Central memory CD4-positive, alpha-beta T cell (primary cell): ENCODE results near the gene P3H1.
"Not testable (repeated sequence)": the region's sequence is repeated elsewhere in the genome, so short reads cannot be mapped to it uniquely, and the experiment has no call there.

Experiments used
- DNase-seq: peaks from one replicate; pipeline ENCODE4 v3.0.0; 2022

The P3H1 gene

DNA sequence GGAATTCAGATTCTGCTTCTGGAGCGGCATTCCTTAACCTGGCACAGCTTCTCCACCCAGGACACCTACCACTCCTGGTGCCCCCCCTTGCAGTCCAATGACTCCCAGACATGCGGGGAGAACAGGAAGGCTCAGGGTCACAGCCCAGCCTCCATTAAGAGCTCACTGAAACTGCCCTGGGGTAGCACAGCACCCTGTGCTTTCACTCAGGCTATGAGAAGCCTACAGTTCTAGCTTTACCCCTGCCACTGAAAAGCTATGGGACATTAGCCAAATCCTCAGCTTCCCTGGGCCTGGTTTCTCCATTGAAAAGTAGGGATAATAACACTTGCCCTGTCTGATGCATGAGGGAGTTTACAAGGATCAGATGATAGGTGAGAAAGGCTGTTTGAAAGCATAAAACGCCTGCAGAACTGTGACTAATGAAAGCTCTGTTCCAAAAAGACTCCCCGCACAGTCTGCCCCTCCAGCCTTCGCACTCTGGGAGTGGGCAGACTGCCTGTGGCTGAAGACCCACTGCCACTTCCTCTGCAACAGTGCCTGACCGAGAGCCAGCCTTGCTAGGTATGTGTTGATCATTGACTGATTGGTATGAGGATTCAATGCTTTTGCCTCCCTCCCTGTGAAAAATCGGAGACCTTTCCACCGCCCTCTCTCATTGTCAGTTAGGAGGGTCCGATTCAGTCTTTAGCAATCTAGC is 24.1 kb downstream of the P3H1 start:
- no peak for DNase-seq

DNA sequence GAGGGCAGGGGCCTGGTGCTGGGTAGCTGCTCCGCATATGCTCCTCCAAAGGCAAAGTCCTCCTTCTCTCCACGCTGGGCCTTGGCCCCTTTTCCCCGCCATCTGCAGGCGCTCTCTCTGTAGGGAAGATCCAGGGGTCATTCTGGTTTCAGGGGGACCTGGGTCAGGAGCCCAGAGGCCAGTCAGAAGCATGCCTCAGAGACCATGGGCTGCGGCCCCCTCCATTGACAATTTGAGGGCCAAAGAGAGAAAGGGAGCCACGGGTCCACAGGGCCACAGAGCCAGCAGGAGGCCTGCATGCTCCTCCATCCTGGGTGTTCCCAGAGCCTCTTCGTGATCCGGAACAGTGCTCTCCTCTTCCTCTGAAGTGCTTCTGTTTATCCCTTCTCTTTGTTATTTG is 24.7 kb downstream of the P3H1 start:
- no peak for DNase-seq

- no peak for DNase-seq
Measured at GRCh38 chr1:42741706-42742105, 25.1 kb downstream of the P3H1 start.

- DNase-seq, result no peak
Measured at GRCh38 chr1:42740851-42741580, 25.8 kb downstream of the P3H1 start.

DNA sequence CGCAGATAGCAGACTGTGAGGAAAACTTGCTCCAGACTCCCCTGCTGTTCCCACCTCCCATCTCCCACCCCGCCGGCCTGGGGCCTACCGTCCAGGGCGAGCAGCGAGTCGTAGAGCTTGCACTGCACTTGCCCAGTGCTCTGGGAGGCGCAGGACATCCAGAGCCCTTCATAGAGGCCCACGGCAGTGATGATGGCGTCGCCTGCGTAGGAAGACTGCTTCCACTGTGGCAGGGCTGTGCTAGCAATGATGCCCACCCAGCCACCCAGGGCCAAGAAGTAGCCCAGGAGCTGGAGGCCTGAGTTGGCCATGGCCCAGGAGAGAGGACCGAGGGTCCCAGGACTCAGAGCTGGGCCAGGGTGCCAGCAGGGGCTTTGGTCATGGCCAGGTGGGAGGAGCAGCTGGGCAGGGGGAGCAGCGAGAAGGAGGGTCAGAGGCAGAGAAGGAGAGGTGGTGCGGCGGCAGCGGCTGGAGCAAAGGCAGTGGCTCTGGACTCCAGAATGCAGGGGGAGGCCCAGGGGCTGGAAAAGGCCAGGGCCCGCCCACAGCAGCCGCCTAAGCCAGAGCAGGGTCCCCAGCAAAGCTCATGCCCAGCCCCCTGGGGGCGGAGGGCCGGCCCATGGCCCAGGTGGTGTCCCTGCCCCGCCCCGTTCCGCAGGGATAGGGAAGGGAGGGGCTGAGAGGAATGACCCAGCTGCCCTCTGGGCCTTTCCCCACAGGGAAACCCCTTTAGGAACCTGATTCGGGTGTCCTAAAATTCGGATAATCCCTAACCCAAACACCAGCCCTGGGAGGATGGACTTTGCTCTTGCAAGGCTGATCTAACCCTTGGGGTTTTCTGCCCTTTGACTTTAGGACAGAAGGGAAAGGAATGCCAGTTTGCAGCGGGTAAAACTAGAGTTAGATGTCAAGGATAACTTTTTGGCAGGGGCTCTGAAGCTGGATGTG is 26.8 kb downstream of the P3H1 start, which contains the start of gene CLDN19:
Gene CLDN19 (minus strand): TSS at position 484 of the 948 bp plus-strand sequence. CDS start 173 bp downstream, at position 311.
- DNase-seq, result no peak

DNA sequence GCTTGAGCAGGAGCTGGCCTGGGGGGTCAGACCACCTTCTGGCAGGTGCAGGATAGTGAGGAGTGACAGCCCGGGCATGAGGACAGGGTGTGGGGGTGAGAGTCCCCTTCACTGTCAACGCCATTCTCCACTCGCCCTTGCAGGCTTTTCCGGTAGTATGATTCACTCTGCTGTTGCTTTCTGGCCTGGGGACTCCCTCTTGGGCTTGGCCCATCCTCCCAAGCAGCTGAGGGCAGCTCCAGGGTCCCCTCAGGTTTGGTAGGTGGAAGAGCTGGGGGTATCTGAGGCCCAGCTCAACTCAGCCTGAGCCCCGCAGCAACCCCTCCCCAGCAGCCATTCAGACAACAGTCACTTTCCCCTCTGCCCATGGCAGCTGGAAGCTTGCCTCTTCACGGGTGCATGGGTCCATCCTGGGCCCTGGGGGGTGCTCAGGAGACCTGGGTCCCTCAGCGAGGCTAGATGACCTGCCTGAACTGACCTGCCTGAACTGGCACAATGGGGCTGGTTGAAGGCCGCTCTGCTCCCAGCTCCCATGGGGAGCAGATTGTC is 28.1 kb downstream of the P3H1 start:
- DNase-seq, result no peak

- DNase-seq, result no peak
Measured at GRCh38 chr1:42737986-42738677, 28.7 kb downstream of the P3H1 start.

GRCh38 chr1:42737257-42737656 is 29.6 kb downstream of the P3H1 start:
- no peak for DNase-seq

DNA sequence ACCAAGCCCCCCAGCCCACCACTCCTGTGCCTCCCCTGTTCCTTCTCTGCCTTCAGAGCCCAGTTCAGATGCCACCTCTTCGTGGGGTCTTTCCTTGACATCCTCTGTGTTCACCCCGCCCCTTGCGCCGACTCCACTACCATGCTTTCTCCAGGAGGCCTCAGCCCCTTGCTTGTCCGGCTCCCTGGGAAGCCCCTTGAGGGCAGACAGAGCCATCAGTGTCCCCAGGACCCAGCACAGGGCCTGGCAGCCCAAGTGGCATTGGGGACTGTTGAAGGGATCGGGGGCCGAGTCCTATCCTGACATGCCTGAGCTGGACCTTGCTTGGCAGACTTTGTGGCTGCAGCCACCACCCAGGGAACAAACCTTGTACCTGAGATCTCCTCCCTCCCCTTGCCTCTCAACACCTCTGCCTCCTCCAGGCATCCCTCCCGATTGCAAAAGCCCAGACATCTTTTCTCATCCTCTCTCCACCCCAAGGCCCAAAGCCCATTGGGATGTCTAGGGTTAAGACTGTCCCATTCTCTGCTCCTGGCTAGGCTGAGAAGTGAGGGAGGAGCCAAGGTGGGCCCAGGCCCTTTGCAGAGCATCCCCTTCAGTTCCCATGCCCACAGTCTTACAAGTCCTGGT is 30.1 kb downstream of the P3H1 start:
- no peak for DNase-seq

GRCh38 chr1:42736152-42736551 is 30.7 kb downstream of the P3H1 start:
- DNase-seq, result no peak

- no peak for DNase-seq
Measured at GRCh38 chr1:42735477-42736105, 31.2 kb downstream of the P3H1 start.

DNA sequence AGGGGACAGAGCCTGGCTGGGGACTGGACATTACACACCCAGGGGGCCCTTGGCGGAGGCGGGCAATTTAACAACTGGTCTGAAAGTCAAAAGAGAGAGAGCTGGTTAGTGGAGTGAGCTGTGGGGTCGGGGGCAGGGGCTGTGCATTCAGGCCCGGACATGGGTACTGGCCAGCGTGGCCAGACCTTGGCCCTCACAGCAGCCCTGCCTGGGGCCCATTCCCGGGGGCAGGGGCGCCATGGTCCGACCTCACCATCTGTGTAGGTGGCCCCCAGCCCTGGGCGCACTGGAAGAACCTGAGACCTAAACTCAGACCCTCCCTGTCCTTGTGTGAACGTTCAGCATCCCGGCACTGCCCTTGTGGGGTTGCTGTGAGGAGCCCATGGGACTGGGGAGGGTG is 31.8 kb downstream of the P3H1 start:
- no peak for DNase-seq

DNA sequence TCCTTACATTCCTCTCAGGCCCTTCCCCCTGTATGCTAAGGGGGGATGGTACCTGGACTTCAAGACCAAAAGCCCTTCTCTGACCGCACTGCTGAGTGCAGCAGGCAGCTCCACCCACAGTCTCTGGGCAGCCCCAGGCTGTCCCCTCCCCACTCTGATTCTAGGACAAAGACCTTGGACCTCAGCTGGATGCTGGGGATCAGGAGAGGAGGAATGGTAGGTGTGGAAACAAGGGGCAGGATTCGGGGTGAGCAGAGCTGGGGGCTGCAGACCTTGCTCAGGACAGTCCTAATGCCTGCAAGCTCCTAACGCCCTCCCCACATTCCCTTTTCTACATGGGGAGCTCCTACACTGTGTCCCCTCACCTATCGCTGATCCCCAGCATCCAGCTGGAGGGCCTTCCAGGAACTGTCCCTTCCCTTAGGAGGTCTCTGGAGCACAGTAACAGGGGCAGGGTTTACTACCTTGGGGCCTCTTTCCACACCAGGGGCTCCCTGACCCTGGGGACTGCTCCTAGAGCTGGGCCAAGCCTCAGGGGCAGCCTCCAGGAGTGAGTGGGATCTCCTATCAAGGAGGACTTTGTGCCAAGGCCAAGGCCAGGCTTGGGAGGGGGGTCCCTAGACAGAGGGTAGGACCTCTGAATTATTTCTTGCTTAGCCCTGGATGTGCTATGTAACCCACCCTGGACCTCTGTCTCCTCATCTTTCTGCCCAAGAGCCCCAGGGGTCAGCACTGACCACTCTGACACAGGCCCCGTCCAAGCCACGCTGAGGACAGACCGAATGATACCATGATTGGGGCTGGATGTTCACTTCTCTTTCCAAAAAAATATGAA is 32.4 kb downstream of the P3H1 start:
- DNase-seq, result no peak

DNA sequence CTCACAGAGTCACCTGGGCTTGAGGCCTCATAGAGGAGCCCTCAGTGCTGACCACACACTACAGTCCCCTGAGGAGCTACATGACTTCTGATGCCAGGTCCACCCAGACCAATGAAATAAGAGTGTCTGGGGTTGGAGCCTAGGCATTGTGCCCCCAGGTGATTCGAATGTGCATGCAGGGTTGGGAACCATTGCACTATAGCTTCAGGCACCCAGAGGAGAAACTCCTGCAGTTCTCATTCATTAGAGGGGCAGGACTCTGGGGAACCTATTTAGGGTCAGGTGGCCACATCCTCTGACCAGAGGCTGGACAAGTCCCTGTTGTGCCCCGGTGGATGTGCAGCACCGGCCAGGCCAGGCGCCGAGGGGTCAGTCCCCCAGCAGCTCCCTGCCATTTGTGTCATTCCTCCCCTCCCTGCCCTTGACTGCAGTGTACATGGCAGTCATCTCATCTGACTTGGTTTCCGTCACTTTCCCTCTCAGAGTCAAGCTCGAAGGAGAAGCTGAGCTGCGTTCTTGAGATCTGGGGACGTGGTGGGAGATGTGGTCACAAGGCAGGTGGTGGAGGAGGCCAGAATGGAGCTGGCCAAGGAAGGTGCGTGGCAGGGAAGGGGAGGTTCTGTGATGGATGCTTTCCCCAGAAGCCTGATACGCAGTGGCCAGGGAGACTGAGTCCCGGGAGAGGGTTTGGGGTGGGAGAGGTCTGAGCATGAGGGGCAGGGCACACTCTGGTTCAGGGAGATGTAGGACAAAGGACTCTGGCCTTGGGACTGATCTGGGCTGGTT is 33.2 kb downstream of the P3H1 start:
- no peak for DNase-seq

DNA sequence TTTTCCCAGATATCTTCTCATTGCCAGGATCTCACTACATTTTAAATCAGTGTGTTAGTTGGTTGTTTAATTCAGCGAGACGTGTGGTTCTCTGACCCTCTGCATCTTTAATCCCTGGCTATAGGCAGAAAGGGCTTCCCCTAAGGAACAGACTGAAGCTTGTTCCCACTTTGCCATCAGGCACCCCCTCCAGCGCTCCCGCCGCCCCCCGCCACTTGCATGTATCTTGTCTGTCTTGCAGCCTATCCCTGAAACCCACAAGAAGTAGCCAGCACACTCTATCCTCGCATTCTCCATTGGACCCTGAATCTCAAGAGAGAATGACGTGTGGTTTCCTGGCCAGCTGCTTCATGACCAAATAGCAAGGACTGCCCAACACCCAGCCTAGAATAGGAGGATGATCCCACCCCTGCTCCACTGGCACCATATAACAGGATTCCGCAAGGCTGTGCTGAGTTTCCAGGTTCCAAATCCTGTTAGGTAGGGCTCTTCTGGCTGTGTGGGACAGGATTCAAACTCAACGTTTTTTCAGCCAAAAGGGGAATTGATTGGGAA is 34.6 kb downstream of the P3H1 start:
- no peak for DNase-seq

DNA sequence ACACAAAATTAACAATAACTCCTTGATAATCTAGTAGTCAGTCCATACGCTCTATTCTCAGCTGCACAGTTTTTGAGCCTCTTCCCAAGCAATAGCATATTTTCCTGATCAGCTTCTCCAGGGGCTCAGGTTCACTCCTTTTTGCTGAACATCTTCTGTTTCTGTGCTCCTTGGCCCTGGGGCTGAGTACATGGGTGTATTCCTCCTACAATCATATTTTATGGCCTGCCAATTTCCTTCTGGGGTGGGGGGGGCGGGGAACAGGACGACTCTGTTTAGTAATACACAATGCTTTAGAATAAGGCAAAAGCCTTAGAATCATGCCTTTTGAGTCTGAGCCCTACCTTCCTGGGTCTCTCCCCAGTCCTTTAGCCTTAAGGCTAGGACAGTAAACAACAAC is 35.2 kb downstream of the P3H1 start:
- no peak for DNase-seq

- DNase-seq, result no peak
Measured at GRCh38 chr1:42730988-42731387, 35.8 kb downstream of the P3H1 start.

- DNase-seq, result no peak
Measured at GRCh38 chr1:42730002-42730401, 36.8 kb downstream of the P3H1 start.

GRCh38 chr1:42725820-42726219 is 41.0 kb downstream of the P3H1 start:
- not testable (repeated sequence) for DNase-seq
